HG02884 (cell line): ENCODE results near the gene DBF4B.

ENCODE experiments used
- ATAC-seq: cut with Tn5 transposase; IDR thresholded peaks from one replicate; pipeline ENCODE4 v1.9.1; 2021; ENCODE audit warnings: mild to moderate bottlenecking, moderate library complexity; ENCODE audit not compliant: unreplicated experiment

The DBF4B gene

DNA sequence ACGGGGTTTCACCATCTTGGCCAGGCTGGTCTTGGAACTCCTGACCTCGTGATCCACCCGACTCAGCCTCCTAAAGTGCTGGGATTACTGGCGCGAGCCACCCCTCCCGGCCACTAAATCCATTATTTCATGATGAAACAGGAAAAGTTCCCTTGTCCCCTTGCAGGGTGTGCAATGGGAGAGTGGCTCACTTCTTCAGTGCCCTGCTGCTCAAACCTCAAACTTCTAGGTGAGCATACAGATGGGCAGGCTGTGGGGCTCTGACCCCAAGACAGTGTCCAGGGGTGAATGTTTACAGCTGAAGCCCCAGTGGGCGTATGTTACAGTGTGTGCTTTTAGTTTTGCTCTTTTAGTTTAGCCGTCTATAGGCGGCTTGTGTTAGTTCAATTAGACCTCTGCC lies 87.0 kb downstream of the DBF4B start:
- ATAC-seq, result no peak

GRCh38 chr17:44795928-44796327 lies 87.5 kb downstream of the DBF4B start:
- no peak for ATAC-seq

GRCh38 chr17:44796731-44797130 lies 88.3 kb downstream of the DBF4B start:
- ATAC-seq, result no peak

DNA sequence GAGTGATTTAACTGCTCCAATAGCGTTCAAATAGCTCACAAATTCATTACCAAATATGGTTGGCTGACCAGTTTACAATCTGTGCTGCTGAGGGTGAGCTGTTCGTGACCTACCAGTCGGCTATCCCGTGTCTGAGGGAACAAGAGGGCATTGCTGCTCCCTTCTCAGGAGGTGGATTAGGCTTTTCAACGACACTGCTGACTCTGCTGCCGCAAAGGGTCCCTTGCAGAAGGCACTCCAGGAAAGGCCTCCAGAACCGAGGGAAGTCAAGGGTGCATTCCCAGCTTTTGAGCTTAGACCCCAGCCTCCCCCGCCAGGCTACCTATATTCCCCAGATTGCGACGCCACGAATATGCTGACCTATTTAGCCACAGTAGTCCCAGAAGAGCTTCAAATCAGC lies 89.3 kb downstream of the DBF4B start:
- no peak for ATAC-seq

- no peak for ATAC-seq
These were observed 89.9 kb downstream of the DBF4B start for GRCh38 chr17:44798356-44798755.
